GM19239 (cell line): ENCODE measurements around the gene CTNND2.
"Not testable (repeated sequence)": the region's sequence is repeated elsewhere in the genome, so short reads cannot be mapped to it uniquely, and the experiment has no call there.

ENCODE experiments used
- DNase-seq: peaks from one replicate; pipeline ENCODE4 v3.0.0; 2011; ENCODE audit warnings: low spot score; ENCODE audit not compliant: insufficient read length
- FAIRE-seq: peaks from 2 replicates; lab custom pipeline; 2011; peaks lifted over from hg19 to GRCh38; lab: Jason Lieb, UNC

Gene CTNND2

DNA sequence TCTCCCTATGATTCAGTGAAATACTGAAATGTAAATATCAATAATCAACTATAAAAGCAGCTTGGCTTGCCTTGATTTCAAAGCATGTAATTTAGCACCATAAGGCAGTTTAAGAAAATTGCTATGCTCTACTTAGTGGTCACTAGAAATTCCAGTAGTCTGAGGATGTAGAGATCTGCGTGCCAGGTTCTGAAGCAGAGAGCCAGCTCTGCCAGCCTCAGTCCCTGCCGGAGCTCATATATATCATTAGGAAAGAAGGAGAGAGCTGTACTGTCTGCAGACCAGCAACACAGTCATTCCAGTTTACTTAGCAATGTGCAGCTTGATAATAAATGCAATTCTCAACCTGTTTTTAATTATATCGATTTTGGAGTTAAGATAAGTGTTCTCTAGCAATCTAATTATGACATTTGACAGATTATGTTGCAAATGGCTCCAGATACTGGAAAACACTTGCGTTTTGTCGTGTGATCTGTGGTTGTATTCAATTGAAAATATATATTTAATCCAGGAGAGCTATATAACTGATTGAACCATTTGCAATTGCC is 540.5 kb downstream of the CTNND2 start:
- DNase-seq (no peak), FAIRE-seq (no peak)

DNA sequence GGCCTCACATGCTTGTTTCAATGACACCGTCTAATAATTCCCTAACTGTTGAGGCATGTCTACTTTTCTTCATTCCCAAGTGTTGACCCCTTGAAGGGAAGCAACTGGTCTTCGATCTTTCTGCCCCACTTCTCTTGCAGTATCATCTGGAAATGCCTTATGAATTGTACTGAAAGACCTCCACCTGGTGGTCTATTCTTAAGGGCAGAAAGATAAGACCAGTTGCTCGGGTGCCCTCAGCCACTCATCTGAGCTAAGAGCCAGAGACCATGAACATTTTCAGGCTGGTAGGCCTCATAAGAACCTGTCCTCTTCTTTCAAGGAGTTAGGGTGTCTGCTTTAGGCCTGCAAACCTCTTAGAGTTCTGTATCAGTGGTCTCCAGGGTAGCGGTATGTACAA is 542.5 kb downstream of the CTNND2 start:
- FAIRE-seq: no peak
- DNase-seq: no peak

DNA sequence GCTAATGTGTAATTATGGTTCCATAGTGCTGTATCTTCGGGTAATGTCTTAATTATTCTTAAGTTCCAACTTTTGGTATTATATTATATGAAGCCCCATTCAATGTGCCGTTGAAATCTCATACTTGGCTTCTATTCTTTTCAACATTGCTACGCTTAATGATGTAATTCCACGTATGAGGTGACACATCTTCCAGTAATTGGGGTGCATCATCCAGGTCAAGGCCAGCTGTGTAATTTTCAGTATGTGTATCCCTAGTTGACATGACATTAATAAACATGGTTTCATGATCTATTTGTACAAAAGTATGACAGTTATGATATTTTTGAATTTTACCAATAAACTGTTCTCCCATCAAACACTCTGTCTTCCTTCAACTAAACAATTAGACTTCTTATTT is 546.3 kb downstream of the CTNND2 start:
- DNase-seq (no peak), FAIRE-seq (no peak)

DNA sequence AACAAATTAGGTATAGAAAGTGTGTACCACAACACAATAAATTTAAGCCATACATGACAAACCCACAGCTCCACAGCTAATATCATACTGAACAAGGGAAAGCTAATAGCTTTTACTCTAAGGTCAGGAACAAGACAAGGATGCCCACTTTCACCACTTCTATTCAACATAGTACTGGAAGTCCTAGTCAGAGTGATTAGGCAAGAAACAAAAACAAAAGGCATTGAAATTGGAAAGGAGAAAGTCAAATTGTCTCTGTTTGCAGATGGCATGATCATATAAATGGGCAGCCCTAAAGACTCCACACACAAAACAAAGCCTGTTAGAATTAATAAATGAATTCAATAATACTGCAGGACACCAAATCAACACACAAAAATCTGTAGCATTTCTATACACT is 548.8 kb downstream of the CTNND2 start:
- DNase-seq: no peak
- no peak for FAIRE-seq

DNA sequence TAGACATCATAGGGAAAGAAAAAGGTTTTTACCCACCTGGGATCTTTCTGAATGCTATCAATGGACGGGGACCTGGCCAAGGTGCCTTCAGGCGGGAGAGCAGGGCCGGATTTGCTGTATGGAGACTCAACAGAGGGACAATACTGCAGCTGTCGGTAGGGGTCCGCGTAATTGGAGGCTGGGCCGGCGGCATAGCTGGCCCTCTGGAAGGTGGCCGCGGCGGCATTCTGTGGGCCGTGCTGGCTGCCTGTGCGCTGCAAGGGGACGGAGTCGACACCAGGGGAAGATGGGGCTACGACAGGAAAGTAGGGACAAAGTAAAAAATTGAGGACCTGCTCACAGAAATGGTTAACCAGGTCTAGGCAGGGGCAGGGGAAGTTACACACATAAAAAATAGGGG is 557.9 kb downstream of the CTNND2 start:
- no peak for FAIRE-seq
- no peak for DNase-seq

DNA sequence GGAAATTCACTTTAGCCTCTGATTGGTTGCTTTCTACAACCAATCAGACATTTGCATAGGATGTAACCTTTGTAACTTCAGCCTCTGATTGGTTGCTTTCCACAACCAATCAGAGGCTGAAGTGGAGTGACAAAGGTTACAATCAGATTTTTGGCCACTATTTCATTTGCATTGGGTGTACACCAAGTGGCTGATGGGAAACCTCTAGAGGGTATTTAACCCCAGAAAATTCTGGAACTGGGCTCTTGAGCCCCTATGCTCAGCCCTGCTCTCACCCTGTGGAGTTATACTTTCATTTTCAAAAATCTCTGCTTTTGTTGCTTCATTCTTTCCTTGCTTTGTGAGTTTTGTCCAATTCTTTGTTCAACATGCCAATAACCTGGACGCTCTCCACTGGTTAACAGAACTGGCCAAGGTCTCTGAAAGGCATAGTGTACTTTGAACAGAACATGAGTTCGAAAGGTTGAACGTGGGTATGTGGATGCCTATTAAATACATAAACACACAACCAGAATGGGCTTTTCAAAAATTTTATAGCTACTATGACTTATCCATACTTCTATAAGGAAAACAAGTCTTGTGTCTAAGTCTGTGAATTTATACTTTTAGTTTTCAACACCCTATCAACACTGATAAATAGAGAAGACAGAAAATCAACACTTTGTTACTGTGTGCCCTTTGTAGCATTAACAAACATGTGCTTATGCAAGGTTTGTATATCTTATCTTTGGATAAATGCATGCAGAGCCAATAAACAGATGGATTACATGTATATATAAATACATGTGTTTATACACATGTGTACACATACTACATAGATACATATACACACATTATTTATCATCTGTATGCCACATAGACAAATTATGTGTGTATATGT is 568.1 kb downstream of the CTNND2 start:
- DNase-seq (no peak), FAIRE-seq (no peak)

DNA sequence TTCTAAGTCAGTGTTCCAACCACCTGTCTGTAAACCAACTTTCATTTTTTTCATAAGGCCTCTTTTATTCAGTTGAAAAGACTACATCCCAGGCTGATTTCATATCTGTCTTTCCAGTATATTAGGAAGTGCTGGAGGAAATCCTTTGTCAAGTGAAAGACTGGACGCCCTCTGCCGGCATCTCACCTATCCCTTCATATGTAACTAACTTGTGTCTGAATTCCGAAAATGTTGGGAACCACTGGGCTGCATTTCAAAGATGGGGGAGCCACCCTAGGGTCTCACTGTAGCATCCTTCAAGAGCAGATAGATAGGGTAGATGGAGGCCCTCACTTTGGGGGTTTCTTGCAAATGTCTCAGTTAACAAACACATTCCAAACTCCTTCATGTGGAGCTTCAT is 569.8 kb downstream of the CTNND2 start:
- DNase-seq (no peak), FAIRE-seq (no peak)

DNA sequence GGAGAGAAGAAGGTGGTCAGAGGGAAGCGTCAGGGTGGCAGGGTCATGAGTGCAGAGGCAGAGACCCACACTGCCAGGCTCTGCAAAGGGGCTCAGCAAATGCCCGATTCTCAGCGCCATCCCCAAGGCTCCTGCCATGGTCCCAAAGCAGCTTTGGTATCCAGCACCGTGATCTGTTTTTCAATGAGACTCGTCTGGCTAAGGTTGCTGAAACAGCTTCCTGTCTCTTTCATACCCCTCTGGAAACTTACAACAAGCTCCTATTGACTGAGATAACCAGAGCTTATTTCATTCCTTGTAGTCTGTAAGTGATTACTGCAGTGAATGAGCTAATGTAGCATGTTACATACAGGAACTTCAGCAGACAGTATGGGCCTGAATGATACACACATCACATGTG is 574.6 kb downstream of the CTNND2 start:
- no peak for DNase-seq
- FAIRE-seq: no peak

DNA sequence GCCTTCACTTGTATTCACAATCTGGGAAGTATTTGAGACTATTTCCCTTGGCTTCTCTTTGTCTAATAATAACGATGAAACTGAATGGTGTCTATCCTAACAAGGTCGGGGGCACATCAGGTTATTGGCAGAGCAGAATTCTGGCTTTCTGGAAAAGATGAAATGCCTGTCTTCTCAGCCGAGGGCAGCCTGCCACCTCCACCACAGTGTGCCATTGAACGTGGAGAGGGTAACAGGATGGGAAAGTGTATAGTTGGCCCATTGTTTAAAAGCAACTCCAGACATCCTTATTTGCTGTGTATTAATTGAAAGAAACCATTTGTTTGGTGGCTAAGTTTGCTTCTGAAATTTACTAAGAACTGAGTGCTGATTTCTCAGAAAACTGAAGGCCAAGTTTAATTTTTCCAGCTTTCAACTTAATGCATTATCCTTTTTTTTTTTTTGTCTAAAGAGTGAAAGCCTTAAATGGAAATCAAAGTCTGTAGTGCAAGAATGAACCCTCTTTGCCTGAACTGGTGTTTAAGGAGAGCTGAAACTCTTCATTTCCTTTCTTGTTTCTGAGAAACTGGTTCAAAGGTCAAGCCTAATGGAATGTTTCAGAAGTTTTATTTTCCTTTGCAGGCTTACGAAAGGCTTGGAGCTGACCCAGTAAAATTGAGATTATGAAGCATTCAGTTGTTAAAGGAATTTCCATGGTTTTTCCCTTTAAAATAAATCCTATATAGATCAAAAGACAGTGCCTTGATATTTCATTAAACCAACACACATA is 579.5 kb downstream of the CTNND2 start:
- DNase-seq: no peak

DNA sequence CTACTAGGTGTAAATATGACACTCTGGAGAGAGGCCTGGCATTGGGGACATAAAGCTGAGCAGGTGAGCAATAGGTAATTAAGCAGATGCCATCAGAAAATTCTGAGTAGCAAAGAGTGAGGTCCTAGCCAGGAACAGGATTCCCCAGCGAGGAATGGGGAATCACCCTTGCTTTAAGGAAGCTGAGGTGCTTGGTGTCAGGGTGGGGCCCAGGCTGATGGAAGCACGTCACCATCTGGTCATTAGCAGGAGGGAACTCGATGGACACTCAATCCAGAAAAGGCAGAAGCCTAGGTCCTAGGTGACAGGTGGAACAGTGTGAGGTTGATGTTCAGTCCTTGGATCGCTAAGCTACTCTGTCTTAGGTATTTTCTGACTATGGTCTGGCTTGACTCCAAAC is 580.5 kb downstream of the CTNND2 start:
- no peak for FAIRE-seq
- DNase-seq: no peak

More for the DNA sequence above, 579.5 kb downstream of the CTNND2 start:
- FAIRE-seq: no peak

DNA sequence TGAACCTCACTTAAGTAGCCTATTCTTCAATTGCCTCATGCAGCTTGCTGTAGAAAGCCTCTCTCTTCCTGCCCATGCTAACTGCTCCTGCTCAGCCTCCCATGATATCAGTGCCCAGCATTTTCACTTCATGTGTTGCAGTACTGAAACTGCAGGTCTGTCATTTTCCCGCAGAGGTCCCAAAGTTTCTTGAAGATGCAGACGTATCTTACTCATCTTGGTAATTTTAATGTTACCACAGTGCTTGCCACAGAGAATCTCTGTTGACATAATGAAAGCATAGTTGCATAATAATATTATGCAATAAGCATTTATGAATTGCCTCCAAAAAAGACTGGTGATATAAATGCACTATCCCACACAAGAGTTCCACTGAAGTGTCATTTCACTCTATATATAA is 582.1 kb downstream of the CTNND2 start:
- FAIRE-seq (no peak), DNase-seq (no peak)

DNA sequence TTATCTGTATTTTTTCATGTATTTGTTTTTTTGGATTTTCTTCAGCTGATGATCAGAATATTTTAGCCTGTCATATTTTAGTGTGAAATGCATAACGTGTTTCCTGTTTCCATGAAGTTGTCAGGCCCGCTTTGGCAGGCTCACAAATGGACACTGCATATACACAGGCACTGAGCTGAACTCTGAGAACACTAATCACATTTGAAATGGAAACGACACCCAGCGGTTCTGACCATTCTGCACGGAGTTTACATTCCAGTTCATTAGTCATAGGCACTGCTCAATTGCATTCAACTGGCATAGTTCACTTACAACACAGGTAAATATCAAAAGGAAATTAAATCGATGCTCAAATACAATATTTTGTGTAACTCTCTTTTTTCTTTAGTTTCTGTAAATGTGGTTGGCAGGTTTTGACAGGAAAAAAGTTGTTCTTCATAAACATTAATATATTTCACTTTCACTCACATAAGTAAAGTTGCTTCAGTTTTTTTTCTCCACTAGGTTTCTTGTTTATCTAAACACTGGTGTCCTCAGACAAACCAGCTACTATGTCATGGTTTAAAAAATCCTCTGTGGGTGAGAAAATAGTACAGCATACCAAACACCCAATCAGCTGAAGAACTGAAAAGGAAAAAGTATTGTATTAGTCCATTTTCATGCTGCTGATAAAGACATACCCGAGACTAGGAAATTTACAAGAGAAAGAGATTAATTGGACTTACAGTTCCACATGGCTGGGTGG is 584.2 kb downstream of the CTNND2 start:
- FAIRE-seq (no peak), DNase-seq (no peak)

DNA sequence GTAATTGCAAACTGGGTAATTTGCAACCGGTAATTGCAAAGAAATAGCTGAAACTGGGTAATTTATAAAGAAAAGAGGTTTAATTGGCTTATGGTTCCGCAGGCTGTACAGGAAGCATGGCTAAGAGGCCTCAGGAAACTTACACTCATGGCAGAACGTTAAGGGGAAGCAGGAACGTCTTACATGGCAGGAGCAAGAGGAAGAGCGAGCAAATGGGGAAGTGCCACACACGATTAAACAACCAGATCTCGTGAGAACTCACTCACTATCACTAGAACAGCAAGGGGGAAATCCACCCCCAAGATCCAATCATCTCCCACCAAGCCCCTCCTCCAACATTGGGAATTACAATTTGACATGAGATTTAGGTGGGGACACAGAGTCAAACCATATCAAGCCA is 590.6 kb downstream of the CTNND2 start:
- not testable (repeated sequence) for FAIRE-seq, DNase-seq

DNA sequence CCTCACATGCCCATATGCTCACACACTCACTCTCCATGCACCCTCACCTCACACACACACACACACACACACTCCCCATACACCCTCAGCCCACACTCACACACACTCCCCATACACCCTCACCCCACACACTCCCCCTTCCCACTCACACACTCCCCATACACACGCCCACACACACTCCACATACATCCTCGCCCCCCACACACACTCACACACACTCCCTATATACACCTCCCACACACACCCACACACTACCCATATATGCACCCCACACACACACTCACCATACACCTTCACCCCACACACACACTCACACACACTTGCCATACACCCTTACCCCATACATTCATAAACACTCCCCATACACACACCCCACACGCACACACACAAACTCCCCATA is 592.5 kb downstream of the CTNND2 start:
- DNase-seq (no peak), FAIRE-seq (no peak)

DNA sequence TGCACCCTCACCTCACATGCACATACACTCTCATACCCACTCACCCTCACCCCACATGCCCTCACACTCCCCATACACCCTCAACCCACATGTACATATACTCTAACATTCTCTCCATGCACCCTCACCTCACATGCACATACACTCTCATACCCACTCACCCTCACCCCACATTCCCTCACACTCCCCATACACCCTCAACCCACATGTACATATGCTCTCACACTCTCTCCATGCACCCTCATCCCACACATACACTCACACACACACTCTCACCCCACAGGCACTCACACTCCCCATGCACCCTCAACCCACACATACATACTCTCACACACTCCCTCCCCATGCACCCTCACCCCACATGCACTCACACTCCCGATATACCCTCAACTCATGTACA is 593.0 kb downstream of the CTNND2 start:
- DNase-seq (no peak), FAIRE-seq (no peak)

DNA sequence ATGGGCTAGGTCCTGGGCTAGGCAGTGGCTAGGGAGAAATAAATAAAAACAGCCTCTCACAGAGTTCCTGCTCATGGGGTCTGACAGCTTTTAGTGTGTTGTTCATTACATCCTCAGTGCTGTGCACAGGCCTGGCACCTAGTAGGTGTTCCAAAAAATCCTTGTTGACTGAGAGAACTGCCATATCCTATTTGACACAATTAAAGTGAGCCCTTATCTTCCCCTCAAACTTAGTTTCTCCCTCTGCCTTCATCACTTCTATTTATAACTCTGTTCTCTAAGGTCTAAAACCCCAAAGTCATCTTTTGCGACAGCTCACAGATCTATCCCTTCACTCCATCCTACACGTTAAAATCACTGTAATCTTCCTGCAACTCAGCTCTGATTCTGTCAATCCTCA is 594.1 kb downstream of the CTNND2 start:
- DNase-seq (no peak), FAIRE-seq (no peak)

DNA sequence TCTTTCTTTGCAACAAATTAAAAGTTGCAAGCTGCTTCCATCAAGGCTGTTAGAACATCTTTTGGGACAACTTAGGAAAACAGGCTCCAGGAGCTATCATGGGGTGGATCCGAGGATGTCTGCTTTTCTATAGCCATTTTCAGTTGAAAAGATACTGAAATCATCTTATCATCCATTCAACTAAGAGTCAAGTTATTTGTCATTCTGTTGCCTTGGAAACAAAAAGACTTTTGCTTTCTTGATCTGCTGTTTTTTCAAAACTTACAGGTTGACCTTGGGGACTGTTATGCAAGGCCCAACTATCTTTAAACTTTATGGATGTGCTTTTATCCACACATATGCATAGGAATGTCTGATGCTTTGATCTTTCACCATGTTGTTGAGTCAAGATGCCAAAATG is 597.9 kb downstream of the CTNND2 start:
- FAIRE-seq (no peak), DNase-seq (no peak)

DNA sequence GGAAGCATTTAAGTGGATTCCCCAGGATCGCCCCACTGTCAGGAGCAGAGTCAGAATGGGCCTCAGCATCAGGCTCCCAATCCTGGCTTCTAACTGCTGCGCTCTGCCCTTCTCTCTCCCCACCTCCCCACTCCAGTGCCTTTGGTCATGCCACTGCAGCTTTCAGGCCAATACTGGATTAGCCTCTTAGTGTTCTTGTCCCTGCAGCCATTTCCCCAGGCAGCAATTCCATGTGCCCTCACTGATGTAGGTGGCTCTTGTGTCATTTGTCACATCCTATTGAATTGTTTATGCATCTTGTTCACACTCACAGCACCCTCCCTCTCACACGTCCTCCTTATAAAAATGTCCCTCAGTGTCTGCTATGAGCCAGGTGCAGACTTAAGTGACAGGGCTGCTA is 599.0 kb downstream of the CTNND2 start:
- DNase-seq (no peak), FAIRE-seq (no peak)

DNA sequence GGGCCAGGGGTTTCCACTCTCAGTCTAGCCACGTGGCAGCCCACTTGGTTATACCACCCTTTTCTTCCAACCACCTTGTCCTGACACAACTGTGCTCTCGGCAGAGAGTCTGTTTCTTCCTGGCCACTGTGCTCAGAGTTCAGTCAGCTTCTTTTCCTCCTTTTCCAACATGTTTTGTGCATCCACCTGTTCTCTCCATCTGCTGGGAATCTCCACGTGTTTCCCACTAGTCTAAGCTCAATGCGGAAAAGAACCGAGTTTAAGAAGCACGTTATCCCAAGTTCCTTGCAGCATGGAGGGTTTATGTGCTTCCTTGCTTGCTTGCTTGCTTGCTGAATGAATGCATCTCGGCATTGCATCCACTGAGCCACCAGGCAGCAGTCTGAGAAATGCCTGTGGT is 599.6 kb downstream of the CTNND2 start:
- DNase-seq: no peak
- no peak for FAIRE-seq

DNA sequence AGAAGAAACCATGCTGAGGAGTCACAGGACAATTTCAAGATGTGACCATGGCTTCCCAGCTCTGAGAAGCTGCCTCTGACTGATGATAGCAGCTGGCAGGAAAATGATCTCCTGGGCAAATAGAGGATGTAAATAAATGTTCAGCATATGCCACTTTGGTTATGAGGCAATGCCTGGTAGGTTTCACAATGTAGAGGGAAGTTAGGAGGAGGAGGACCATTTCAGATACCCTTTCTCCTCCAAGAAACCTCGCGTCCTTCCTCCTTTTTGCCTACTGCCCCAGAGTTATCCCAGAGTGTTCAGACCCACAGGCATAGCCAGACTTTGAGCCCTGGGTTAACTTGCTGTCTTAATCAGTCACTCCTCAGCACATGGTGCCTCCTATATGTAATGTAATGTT is 601.6 kb downstream of the CTNND2 start:
- FAIRE-seq: no peak
- no peak for DNase-seq

DNA sequence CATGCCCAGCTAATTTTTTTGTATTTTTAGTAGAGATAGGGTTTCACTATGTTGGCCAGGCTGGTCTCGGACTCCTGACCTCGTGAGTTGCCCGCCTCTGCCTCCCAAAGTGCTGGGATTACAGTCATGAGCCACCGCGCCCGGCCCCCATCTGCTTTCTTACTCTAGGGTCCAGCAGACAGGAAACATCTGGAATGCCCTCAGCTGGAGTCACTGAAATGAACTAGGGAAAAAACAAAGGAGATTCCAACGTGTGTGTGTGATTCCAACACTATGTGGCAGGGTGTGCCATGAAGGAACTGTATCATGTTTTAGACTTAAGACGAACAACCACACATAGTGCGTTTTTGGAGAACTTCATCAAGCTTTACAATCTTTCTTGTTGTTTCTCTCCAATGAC is 603.1 kb downstream of the CTNND2 start:
- FAIRE-seq (no peak), DNase-seq (no peak)
